AG08396 (cell line): ENCODE results near the gene EGFR.

Source experiments
- DNase-seq: peaks from one replicate; pipeline ENCODE4 v3.0.0; 2012; ENCODE audit warnings: low spot score, mixed read lengths

The EGFR gene

DNA sequence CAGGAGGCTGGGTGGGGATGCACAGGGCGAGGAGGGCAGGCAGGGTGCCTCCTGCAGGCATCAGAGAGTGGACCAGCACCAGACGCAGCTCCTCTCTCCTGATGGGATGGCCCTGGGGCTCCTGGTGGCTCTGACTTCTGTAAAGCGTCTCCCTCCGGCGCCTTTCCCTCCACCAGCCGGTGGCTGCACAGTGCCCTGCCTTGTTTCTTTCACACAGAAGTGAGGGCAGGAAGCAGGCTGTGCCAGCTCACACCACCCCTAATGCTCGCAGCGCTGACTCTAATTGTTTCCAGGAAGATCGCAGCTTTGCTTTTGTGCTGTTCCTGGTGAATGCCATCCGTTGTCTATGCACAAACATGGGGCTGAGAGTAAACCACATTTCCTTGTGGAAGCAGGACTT is 194.0 kb downstream of the EGFR start:
- no peak for DNase-seq

DNA sequence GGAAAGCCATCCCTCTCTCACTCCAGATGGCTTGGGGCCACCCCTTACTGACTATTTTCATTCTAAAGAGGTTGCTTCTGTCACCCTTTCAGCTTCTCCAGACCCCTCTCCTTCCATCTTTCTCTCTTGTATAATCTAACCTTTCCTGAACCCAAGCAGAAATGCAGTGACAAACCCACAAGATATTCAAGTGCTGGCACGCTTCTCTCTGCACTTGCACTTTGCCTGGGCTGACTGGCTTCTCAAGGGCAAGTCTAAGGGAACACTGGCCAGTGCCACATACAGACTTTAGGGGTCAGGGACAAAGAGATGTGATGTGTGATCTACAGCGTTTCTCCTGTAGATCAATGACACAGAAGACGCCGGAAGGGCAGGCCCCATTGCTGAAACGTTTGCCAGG is 195.9 kb downstream of the EGFR start:
- peak; percentile 54 for DNase-seq

DNA sequence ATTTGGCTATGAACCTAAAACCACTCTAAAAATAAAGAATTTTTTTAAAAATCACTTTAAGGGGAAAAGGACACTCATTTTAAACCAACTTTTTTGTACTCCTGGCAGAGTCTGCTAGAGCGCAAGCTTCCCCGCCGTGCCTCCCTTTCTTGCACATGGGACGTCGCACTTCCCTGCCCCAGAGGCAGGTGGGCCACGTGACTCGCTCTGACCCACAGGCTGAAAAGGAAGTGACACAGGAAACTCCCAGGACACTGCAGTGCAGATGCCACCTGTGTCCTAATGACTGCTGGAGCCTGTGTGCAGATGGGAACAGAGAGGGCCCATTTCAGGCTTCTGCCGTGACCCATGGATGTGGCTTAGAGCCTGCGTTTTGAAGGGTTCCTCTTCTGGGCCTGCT is 204.2 kb downstream of the EGFR start:
- no peak for DNase-seq

DNA sequence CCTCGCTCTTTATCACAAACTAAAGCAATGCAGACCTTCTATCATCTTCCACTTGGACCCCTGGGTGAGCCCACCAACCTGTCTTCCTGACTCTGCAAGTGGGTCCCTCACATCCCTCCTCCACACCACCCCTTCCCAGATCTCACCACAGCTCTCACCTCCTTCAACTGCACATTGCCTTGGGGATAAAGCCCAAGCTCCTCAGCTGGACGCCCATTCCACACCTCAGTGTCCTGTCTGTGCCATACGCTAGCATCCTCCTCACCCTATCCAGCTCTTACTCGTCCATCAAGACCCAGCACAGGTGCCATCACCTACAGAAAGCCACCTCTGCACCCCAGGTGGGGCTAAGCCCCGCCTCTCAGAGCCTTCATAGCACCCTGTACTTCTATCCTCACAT is 205.3 kb downstream of the EGFR start:
- no peak for DNase-seq

DNA sequence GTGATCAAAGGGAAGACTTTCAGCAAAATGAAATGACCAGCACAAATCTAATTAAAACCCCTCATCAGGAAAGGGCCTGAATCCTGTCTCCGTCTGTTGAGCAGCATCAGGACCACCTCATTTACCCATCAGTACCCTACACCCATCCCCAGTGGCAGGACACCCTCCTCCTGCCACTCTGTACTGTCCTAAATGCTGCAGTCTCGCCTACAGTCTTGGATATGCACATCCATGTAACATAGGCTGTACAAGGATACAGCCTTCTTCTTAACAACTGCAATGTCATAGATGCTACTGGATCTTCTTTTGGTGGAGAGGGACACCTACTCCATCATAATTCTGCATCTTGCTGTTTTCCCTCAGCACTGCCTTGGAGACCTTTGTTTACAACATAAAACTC is 206.0 kb downstream of the EGFR start:
- no peak for DNase-seq

DNA sequence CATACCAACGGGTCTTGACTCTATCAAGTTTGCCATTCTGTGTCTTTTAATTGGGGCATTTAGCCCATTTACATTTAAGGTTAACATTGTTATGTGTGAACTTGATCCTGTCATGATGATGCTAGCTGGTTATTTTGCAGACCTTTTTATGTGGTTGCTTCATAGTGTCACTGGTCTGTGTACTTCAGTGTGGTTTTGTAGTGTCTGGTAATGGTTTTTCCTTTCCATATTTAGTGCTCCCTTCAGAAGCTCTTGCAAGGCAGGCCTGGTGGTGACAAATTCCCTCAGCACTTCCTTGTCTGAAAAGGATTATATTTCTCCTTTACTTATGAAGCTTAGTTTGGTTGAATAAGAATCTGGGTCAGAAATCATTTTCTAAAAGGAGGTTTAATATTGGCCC is 211.2 kb downstream of the EGFR start:
- no peak for DNase-seq

DNA sequence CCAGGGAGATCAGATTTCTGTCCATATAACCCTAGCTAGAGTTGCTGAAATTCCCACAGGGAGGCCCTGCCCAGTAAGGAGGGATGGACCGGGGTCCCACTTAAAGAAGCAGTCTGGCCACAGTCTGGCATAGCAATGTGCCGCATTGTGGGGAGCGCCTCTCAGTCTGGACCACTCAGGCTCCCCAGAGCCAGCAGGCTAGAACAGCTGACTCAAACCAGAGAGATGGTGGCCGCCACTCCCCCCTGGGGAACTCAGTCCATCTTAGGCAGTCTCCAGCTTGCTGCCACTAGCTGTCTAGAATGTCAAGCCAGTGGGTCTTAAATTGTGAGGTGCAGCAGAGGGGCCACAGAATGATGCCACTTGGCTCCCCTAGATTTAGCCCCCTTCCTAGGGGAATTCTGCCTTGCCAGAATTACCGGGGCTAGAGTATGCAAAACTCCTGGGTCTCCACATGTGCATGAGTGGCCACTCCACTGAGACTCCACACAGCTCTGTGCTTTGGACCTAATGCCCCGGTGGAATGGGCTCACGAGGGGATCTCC is 213.0 kb downstream of the EGFR start:
- DNase-seq = no peak

DNA sequence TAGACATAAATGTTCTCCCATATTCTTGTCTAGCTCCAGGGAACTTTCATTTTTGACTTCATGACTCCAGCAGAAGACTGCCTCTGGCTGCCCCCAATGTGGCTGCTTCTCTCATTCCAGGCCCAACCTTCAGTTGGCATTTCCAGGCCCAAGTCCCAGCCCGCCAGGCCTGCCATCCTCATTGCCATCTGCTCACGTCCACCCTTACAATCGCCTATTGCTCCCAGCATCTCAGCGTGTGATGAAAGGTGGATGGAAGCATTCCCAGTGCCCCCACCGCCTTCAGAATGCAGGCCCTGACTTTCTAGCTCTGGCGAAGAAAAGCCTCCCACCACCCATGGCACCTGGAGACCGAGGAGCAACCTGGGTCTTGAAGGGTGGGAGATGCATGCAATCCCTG is 214.2 kb downstream of the EGFR start:
- DNase-seq = no peak

DNA sequence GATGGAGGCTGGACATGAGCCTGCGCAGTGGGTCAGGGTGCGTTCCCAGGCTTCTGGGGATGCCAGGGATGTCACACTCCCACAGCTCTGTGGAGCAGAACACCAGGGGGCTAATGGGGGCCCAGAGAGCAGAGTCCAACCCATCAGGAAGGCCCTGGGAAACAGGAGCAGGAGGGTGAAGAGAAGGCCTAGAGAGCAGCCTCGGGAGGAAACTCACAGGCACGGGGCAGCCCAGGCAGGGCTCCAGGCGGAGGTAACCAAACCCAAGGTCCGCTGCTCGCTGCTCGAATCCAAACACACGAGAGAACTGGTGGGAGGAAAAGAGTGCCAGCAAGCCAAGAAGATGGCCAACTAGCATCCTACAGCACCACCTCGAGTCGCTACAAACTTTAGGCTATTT is 215.6 kb downstream of the EGFR start:
- DNase-seq = no peak

DNA sequence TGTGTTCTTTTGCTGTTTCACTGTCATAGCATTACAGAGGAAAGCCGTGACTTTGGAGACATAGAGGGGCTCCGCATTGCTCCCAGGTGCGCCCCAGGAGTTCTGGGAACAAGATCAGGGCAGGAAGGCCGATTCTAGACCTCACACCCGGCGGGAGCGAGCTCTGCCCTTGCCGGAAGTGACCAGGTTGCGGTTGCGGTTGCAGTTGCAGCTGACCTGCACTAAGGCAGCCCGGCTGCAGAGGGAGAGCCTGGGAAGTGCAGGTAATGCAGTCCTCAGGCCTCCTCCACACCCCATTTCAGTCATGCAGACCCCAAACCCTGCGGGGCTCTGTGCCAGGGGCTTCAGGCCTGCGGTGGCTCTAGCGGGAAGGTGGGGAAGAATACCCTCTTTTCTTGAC is 216.3 kb downstream of the EGFR start:
- DNase-seq = no peak

DNA sequence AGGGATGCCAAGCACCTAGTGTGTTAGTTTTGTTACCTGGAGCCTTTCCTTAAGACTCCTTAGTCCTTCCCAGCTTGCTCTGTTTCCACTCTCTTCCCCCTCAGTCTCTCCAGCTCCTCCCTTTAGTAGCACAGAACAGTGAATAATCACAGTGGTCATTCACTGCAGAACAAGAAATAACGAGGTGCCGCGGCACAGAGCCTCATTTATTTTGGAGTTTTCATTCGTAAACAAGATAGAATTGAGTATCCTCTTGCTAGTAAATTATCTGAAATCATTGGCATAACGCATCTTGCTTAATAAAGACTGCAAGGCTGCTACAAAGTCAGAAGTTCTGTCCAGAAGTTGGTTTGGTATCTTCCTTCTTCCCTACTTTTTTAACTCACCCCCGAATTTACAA is 217.0 kb downstream of the EGFR start:
- no peak for DNase-seq

DNA sequence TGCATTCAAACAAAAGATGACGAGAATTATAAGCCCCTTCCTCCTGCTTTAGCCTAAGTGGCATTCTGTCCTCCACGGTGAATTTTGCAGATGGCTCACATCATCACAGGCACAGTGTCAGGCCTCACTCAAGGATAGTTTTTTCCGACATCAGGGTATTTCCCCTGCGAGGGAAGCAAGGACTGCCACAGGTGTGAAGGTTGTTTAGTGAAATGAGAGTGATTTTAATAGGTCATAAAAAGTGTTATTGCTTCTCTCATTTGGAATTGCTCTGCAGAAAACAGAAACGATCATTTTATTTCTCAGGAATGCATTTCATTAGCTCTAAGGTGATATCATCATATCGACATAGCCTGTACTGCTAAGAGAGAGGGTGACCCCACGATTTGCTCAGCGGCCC is 217.7 kb downstream of the EGFR start:
- no peak for DNase-seq

DNA sequence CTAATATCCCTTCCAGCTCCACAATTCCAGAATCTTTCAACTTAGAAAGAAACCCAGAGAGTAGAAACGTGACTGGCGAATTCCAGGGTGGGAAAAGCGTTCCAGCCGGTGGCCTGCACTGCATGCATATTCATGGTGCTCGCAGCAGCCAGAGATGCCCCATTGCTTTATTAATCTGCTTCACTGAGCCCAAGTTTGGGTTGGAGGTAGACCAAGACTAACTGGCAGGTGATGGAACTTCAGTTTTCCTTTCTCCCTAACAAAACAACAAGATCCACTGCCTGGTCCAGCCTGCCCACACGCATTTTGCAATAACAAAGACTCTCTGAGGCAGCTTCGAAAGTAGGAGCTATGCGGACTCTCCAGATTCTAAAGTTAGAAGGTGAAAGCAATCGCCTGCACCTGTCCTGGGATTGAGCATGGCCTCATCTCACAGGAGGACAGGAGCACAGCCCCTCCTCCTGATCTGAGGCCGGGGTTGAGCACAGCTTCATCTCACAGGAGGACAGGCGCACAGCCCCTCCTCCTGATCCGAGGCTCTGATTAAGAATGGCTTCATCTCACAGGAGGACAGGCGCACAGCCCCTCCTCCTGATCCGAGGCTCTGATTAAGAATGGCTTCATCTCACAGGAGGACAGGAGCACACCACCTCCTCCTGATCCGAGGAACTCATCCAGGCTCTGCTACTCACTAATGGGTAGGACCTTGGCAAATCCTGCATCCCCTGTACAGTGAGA is 218.5 kb downstream of the EGFR start:
- DNase-seq = no peak

DNA sequence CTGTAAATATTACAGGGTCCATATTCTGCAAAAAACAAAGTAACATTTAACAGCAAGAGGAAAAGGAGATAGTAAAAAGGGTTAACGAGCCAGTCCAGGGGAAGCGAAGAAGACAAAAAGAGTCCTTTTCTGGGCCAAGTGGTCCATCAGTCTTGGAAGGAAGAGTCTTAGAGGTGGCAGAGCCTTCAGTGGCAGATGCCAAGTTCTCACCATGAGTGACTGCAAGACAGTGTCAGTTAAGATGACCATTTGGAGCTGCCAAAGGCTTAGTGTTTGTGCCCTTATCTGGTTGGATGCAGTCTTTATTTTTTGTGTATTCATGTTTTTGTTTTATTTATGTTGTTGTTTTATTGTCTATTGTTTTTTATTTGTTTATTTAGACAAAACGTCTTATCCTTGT is 220.6 kb downstream of the EGFR start:
- no peak for DNase-seq

DNA sequence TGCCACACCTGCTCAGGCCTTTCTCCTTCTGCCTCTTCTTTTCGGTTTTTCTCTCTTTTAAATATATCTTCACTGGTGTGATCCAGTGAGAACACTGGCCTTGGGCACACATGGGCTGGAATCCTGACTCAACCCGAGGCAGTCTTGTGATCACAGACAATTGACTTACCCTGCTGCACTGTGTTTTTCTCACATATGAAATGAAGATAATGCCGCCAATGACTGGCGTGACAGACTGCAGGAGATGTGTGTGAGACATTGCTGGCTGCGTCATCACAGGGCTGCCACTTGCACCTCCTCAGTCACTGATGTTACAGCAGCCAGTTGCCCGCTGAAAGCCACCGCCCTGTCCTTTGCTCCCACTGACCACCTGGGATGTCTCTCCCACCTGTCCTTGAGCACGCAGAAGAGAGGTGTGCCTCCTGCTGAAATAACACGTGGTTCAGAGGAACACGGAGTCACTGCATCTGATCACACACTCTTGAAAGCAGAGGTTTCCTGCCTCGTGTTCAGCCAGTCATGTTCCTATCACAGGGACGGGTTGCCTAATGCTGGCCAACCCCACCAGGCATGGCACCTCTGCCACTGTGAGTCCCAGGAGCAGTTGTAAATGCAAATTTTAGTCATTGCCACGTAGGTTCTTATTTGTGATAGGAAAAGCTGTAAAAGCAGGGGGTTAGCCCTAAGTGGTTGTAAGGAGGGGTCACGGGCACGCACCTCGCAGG is 221.8 kb downstream of the EGFR start:
- no peak for DNase-seq

DNA sequence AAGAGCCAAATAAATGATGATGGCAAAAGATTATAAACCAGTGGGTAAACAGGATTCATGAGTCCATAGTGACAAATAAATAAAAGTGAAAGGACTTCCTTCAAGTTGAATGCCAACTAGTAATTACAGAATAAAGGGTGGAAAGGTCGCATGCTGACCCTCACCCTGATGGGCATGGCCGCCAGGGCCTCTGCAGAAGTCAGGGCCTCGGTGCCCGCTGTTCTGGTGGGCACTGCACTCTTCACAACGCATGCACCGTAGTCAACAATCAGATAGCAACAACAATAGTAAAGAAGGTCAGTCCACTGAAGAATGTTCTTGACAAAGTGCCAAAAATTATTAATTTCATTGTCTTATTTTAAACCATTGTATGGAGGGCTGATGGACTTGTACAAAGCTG is 223.1 kb downstream of the EGFR start:
- no peak for DNase-seq

DNA sequence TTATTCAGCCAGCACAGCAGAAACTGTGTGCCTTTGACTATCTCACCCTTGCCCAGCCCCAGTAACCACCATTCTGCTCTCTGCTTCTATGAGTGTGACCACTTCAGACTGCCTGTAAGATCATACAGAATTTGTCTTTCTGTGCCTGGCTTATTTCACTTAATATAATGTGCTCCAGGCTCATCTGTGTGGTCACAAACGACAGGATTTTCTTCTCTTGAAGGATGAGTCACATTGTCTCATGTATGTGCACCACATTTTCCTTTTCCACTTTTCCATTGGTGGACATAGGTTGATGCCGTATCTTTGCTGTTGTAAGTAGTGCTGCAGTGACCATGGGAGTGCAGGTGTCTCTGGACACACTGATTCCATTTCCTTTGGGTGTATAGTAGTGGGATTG is 223.8 kb downstream of the EGFR start:
- no peak for DNase-seq

DNA sequence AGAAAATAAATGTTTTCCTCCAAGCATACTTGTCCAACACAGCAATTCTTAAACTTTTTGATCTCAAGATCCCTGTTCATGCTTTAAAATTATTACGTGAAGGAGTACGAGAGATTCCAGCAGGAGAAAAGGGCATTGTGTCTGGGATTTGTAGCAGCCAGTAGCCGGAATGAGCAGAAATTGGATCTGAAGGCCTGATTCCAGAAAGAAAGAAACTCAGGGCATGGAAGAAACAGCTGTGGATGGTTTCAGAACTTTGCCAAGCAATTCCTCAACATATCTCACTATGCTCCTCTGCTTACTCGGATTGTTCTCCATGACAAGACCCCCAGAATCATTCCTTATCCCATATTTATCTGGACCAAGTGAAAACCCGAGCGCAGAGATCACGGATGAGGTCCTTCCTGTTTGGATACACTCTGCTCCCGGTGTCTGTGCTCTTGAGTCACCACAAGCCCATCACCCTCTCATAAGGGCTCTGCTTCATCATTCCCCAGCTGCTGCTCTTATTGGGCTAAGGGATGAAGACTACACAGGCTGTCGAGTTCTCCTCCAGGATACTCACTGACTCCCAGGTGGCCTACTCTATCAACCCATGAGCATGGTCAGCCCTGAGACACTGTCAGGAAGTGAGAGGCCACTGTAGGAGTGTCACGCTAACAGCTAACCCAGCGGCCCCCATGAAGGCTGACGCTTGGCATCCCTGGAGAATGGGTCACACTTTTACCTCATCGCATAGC is 225.4 kb downstream of the EGFR start:
- DNase-seq = no peak

DNA sequence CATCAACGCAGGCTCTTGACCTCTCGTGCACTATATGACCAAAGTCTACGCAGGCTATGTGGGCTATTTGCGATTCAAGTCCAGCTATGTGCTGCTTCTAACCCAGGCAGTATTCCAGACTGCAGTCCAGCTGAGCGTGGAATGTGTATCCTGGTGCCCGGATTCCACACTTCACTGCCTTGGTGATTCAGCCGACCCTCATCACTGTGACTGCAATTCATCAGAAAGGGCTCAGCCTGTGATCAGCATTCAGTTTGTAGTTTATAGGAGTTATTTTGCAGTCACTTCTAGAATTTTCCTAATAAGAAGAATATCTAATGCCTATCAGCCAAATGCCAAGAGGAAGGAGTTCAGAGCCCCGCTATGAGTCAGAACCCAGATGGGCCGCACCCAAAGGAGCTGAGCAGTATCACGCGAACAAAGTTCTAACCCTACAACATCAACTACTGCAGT is 226.5 kb downstream of the EGFR start:
- peak; percentile 76 for DNase-seq

DNA sequence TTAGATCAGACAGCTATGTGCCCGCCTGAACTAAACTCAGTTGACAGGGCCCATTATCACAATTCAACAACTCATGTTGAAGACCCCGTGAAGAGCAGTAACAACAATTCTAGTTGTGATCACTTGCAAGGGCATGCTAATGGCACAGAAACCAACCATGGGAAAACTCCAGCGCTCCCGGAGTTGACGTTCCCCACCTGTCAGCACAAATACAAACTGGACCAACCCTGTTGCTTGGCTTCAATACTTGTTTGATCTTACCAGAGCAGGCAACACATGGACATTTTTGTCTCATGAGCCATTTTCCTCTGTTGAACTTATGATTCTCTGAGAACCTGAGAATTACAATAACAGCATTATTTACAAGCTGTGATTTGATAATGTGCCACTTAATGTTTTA is 227.4 kb downstream of the EGFR start:
- no peak for DNase-seq

DNA sequence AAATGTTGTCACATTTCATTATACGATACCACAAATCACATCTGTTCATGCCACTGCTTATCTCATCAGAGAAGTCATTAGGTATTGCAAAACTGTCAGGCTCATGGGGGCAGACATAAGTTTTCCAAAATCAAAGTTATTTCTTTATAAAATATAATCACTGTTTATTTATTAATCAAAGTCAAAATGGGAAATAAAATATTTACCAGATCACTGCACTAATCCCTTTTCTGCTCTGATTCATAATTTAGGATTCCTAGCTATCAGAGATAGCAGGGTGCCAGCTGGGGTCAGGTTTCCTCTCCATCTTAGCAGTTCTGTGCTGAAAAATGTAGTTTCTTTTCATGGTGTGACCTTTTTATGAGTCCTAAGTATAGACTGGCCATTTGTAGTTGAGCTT is 228.6 kb downstream of the EGFR start:
- DNase-seq = peak; percentile 25

DNA sequence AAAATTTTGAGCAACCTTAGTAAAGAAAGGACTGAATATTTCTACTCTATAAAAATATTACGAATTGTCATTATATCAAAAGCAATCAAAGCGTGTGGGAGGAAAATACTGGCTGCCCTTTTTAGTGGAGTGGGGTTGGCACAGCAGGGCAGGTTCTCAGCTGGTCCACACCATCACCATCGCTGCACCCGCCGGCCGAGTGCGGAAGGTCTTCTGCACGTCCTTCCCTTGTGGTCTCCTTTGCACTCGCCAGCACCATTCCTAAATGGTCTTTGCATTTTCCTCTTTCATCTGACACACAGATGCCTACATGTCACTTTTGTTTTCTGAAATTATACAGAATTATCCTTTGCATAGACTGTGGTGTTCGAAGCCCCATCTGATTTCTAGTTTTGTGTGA is 229.7 kb downstream of the EGFR start:
- DNase-seq = no peak

DNA sequence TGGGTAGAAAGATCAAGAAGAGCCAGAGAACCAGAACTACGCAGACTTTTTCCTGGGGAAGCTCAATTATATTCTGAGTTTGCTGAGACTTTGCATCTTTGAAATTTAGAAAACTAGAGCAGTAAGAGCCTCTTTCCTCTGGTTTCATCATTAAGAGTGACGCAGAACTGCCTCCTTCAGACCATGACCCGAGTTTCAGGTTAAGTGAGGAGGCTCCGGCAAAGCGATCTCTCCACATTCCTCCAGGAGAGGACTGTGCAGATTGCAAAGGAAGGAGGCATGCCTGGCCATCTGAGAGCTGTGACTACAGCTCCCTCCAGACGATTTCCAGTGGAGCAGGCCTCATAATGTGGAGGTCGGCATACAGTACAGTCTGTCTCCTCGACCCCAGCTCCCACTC is 230.5 kb downstream of the EGFR start:
- no peak for DNase-seq
